ENCODE results near the gene MACF1. TPM values are rescaled to one million over a fixed set of nuclear protein-coding genes. Genes with fewer than 3 reads are reported as not detected.
"Not testable (repeated sequence)": the region's sequence is repeated elsewhere in the genome, so short reads cannot be mapped to it uniquely, and the experiment has no call there.

The MACF1 gene
- total RNA-seq, 1 experiment from 2014 or later: 265 TPM

GRCh38 chr1:39445573-39445972 lies 241.1 kb downstream of the MACF1 start:
- no TSS peak for BruUV-seq (replicated peaks)
- Histone ChIP-seq H3K27me3 (replicated peaks; ENCODE audit: insufficient read depth, low read depth, low read length, poor library complexity) (no peaks in the 10 kb centered on the region), H3K36me3 (ENCODE audit: insufficient read depth, low read length, poor library complexity, severe bottlenecking) (peaks cover 95% of the 10 kb centered on the region), H3K4me1 (ENCODE audit: insufficient read depth, low read length, poor library complexity, severe bottlenecking) (no peaks in the 10 kb centered on the region), H3K4me3 (ENCODE audit: low read depth, low read length, poor library complexity, severe bottlenecking) (no peak overlapping the region), H3K27ac (ENCODE audit: low read depth, low read length, poor library complexity, severe bottlenecking) (no peak overlapping the region), H3K9me3 (ENCODE audit: low read depth, low read length, poor library complexity, severe bottlenecking) (no peaks in the 10 kb centered on the region)
- DNase-seq (ENCODE audit: low spot score): no peak
- ChIA-PET CTCF (no interaction called here), POLR2A (ENCODE audit: low non-redundant PET) (no interaction called here)
- TF ChIP-seq, protein P1, sequence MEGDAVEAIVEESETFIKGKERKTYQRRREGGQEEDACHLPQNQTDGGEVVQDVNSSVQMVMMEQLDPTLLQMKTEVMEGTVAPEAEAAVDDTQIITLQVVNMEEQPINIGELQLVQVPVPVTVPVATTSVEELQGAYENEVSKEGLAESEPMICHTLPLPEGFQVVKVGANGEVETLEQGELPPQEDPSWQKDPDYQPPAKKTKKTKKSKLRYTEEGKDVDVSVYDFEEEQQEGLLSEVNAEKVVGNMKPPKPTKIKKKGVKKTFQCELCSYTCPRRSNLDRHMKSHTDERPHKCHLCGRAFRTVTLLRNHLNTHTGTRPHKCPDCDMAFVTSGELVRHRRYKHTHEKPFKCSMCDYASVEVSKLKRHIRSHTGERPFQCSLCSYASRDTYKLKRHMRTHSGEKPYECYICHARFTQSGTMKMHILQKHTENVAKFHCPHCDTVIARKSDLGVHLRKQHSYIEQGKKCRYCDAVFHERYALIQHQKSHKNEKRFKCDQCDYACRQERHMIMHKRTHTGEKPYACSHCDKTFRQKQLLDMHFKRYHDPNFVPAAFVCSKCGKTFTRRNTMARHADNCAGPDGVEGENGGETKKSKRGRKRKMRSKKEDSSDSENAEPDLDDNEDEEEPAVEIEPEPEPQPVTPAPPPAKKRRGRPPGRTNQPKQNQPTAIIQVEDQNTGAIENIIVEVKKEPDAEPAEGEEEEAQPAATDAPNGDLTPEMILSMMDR (conservative IDR thresholded peaks at IDR 0.05; ENCODE audit: low read depth, low read length): no peak
- TF ChIP-seq EZH2 (IDR thresholded peaks at IDR 0.05; ENCODE audit: borderline replicate concordance, low read depth, low read length, poor library complexity, severe bottlenecking): no peak
- intact Hi-C loops (cut with micrococcal nuclease; ENCODE audit: unreplicated experiment): no loop called here

GRCh38 chr1:39446986-39447567 lies 242.6 kb downstream of the MACF1 start:
- BruUV-seq (replicated peaks): no TSS peak
- CTCF ChIA-PET: no interaction called here

DNA sequence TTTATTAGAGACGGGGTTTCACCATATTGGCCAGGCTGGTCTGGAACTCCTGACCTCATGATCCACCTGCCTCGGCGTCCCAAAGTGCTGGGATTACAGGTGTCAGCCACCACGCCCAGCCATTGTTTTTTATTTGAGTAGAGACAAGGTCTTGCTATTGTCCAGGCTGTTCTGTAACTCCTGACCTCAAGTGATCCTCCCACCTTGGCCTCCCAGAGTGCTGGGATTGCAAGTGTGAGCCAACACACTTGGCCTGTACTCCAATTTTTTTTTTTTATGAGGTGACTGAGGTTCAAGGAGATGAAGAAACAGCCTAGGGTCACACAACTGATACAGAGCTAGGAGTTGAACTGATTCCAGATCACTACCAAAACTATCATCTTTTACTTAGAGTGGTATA lies 245.5 kb downstream of the MACF1 start:
- H3K4me1 ChIP-seq (ENCODE audit: insufficient read depth, low read length, poor library complexity, severe bottlenecking); CTCF ChIA-PET; H3K27ac ChIP-seq (ENCODE audit: low read depth, low read length, poor library complexity, severe bottlenecking); H3K4me3 ChIP-seq (ENCODE audit: low read depth, low read length, poor library complexity, severe bottlenecking); H3K27me3 ChIP-seq (replicated peaks; ENCODE audit: insufficient read depth, low read depth, low read length, poor library complexity); DNase-seq (ENCODE audit: low spot score); H3K9me3 ChIP-seq (ENCODE audit: low read depth, low read length, poor library complexity, severe bottlenecking); BruUV-seq (replicated peaks); intact Hi-C loops (cut with micrococcal nuclease; ENCODE audit: unreplicated experiment): not testable (repeated sequence)
- POLR2A ChIA-PET (ENCODE audit: low non-redundant PET): interaction anchor here (0.8 kb wide), 1 partner anchor 119 kb away, joined by 3 read pairs; no protein-coding TSS in a partner anchor
- H3K36me3 ChIP-seq (ENCODE audit: insufficient read depth, low read length, poor library complexity, severe bottlenecking): peaks cover 98% of the 10 kb centered on the region

More at GRCh38 chr1:39446986-39447567, 242.6 kb downstream of the MACF1 start:
- intact Hi-C loops (cut with micrococcal nuclease; ENCODE audit: unreplicated experiment): no loop called here
- DNase-seq (ENCODE audit: low spot score): no peak
- Histone ChIP-seq H3K27ac (ENCODE audit: low read depth, low read length, poor library complexity, severe bottlenecking) (no peak overlapping the region), H3K4me1 (ENCODE audit: insufficient read depth, low read length, poor library complexity, severe bottlenecking) (no peaks in the 10 kb centered on the region), H3K36me3 (ENCODE audit: insufficient read depth, low read length, poor library complexity, severe bottlenecking) (peaks cover 95% of the 10 kb centered on the region), H3K9me3 (ENCODE audit: low read depth, low read length, poor library complexity, severe bottlenecking) (no peaks in the 10 kb centered on the region), H3K27me3 (replicated peaks; ENCODE audit: insufficient read depth, low read depth, low read length, poor library complexity) (no peaks in the 10 kb centered on the region), H3K4me3 (ENCODE audit: low read depth, low read length, poor library complexity, severe bottlenecking) (no peak overlapping the region)
- POLR2A ChIA-PET (ENCODE audit: low non-redundant PET): no interaction called here
- TF ChIP-seq, protein P1 (conservative IDR thresholded peaks at IDR 0.05; ENCODE audit: low read depth, low read length): no peak
- TF ChIP-seq EZH2 (IDR thresholded peaks at IDR 0.05; ENCODE audit: borderline replicate concordance, low read depth, low read length, poor library complexity, severe bottlenecking): no peak

DNA sequence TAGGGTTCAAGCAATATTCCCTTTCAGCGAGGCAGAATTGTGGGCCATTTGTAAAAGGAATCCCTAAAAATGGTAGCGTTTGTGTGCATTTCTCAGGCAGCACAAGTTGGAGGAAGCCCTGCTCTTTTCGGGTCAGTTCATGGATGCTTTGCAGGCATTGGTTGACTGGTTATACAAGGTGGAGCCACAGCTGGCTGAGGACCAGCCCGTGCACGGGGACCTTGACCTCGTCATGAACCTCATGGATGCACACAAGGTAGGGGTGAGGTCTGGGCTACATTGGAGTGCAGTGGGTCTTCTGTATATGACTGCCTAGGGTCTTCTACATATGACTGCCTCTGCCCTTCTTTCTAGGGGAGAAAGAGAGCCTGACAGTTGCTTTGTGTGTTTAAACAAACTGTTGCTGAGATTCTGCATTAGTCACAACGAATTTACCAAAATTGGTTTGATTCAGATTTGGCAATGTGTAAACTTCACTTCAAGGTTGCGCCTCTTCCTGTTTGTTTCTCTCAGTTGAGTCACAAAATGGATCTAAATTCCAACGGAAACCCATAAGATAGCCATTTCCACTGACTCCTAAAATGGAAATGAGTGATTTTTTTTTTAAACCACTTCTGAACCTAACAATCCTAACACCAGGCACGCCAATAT lies 246.6 kb downstream of the MACF1 start:
- H3K9me3 ChIP-seq (ENCODE audit: low read depth, low read length, poor library complexity, severe bottlenecking): no peaks in the 10 kb centered on the region
- TF ChIP-seq EZH2 (IDR thresholded peaks at IDR 0.05; ENCODE audit: borderline replicate concordance, low read depth, low read length, poor library complexity, severe bottlenecking): no peak
- TF ChIP-seq, protein P1 (conservative IDR thresholded peaks at IDR 0.05; ENCODE audit: low read depth, low read length): no peak
- no peaks in the 10 kb centered on the region for H3K4me1 ChIP-seq (ENCODE audit: insufficient read depth, low read length, poor library complexity, severe bottlenecking)
- ChIA-PET CTCF (no interaction called here), POLR2A (ENCODE audit: low non-redundant PET) (no interaction called here)
- no peak overlapping the region for H3K27ac ChIP-seq (ENCODE audit: low read depth, low read length, poor library complexity, severe bottlenecking)
- no peak for DNase-seq (ENCODE audit: low spot score)
- BruUV-seq (replicated peaks): no TSS peak
- H3K4me3 ChIP-seq (ENCODE audit: low read depth, low read length, poor library complexity, severe bottlenecking): no peak overlapping the region
- H3K27me3 ChIP-seq (replicated peaks; ENCODE audit: insufficient read depth, low read depth, low read length, poor library complexity): no peaks in the 10 kb centered on the region
- H3K36me3 ChIP-seq (ENCODE audit: insufficient read depth, low read length, poor library complexity, severe bottlenecking): peaks cover 98% of the 10 kb centered on the region
- intact Hi-C loops (cut with micrococcal nuclease; ENCODE audit: unreplicated experiment): no loop called here

Measured in A673 (cell line).